Nephron (organoid): ENCODE data around the gene CDKAL1.
A peak's percentile ranks its signal among the peaks of the same experiment; 100 is the strongest.

ENCODE experiments used
- H3K27ac Mint-ChIP-seq, 3 experiments: 2 replicates each; pipeline ENCODE4 v1.8.0; 2020; ENCODE audit warnings: mixed read lengths in 3 of 3, mild to moderate bottlenecking in 2 of 3, moderate library complexity in 1 of 3
- H3K27me3 Mint-ChIP-seq: 2 replicates; pipeline ENCODE4 v1.8.0; 2021; ENCODE audit warnings: low read depth, mild to moderate bottlenecking, moderate library complexity, mixed read lengths
- H3K36me3 Mint-ChIP-seq: 2 replicates; pipeline ENCODE4 v1.8.0; 2020; ENCODE audit warnings: low read depth, mixed read lengths
- H3K4me1 Mint-ChIP-seq: 2 replicates; pipeline ENCODE4 v1.8.0; 2020; ENCODE audit warnings: mixed read lengths
- H3K4me3 Mint-ChIP-seq, 3 experiments: 2 replicates each; pipeline ENCODE4 v1.8.0; 2020; ENCODE audit warnings: mild to moderate bottlenecking in 3 of 3, mixed read lengths in 3 of 3, moderate library complexity in 2 of 3
- H3K9me3 Mint-ChIP-seq: 2 replicates; pipeline ENCODE4 v1.8.0; 2020; ENCODE audit warnings: mixed read lengths
- CTCF ChIP-seq, 3 experiments: fragments of 200-600 bp; sonication (generic); IDR thresholded peaks; one replicate each; pipeline ENCODE4 v1.5.0; 2021; ENCODE audit warnings: antibody characterized with exemption in 3 of 3; ENCODE audit not compliant: unreplicated experiment in 3 of 3

Gene CDKAL1

GRCh38 chr6:21111093-21111725 lies 577.0 kb downstream of the CDKAL1 start:
- TF ChIP-seq CTCF (IDR thresholded peaks at IDR 0.05; ENCODE audit: unreplicated experiment in 3 of 3): no peak
- no peaks in the 10 kb centered on the region for H3K9me3 Mint-ChIP-seq
- H3K4me3 Mint-ChIP-seq: no peak overlapping the region
- peak overlapping the region; percentile 57 to 62 (median 58) for H3K27ac Mint-ChIP-seq
- no peaks in the 10 kb centered on the region for H3K36me3 Mint-ChIP-seq
- no peaks in the 10 kb centered on the region for H3K27me3 Mint-ChIP-seq
- peaks cover 42% of the 10 kb centered on the region for H3K4me1 Mint-ChIP-seq

- Mint-ChIP-seq H3K36me3 (no peaks in the 10 kb centered on the region), H3K9me3 (no peaks in the 10 kb centered on the region)
Measured at GRCh38 chr6:21115111-21115510, 580.9 kb downstream of the CDKAL1 start.

DNA sequence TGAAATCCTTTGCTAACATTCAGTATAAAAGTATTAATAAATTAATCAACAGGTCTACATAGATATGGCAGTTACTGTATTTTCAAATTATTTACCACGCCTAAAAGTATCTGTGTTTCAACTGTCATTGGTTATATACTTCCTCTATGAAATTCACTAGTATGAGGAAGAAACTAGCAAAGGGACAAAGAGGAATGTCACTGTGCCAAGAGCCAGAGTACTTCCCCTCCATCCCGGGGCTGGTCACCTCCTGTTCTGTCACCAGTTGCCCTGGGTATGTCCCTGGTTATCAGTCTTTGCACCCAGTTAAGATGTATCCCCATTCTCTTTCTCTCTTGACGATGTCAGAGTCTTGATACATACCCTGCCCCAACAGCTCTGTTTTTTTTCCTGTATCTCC lies 582.5 kb downstream of the CDKAL1 start:
- H3K4me1 Mint-ChIP-seq: peaks cover 23% of the 10 kb centered on the region
- no peaks in the 10 kb centered on the region for H3K36me3 Mint-ChIP-seq
- no peak for TF ChIP-seq CTCF (IDR thresholded peaks at IDR 0.05; ENCODE audit: unreplicated experiment in 3 of 3)
- no peaks in the 10 kb centered on the region for H3K9me3 Mint-ChIP-seq
- no peak overlapping the region for H3K27ac Mint-ChIP-seq
- no peaks in the 10 kb centered on the region for H3K27me3 Mint-ChIP-seq
- H3K4me3 Mint-ChIP-seq: no peak overlapping the region

More at GRCh38 chr6:21115111-21115510, 580.9 kb downstream of the CDKAL1 start:
- Mint-ChIP-seq H3K4me3 (no peak overlapping the region), H3K27ac (peak overlapping the region; percentile 15 to 57 (median 26)), H3K27me3 (no peaks in the 10 kb centered on the region), H3K4me1 (peaks cover 37% of the 10 kb centered on the region)
- TF ChIP-seq CTCF (IDR thresholded peaks at IDR 0.05; ENCODE audit: unreplicated experiment in 3 of 3): no peak

GRCh38 chr6:21118216-21118780 lies 584.0 kb downstream of the CDKAL1 start:
- TF ChIP-seq CTCF (IDR thresholded peaks at IDR 0.05; ENCODE audit: unreplicated experiment in 3 of 3): no peak
- Mint-ChIP-seq H3K4me3 (no peak overlapping the region), H3K36me3 (no peaks in the 10 kb centered on the region), H3K27me3 (no peaks in the 10 kb centered on the region), H3K9me3 (no peaks in the 10 kb centered on the region), H3K4me1 (peaks cover 12% of the 10 kb centered on the region), H3K27ac (peak overlapping the region; percentile 25 to 39 (median 31))

- H3K27me3 Mint-ChIP-seq: no peaks in the 10 kb centered on the region
- no peaks in the 10 kb centered on the region for H3K36me3 Mint-ChIP-seq
- no peak overlapping the region for H3K4me3 Mint-ChIP-seq
- TF ChIP-seq CTCF (IDR thresholded peaks at IDR 0.05; ENCODE audit: unreplicated experiment in 3 of 3): no peak
- no peaks in the 10 kb centered on the region for H3K9me3 Mint-ChIP-seq
- H3K4me1 Mint-ChIP-seq: peaks cover 5% of the 10 kb centered on the region
- no peak overlapping the region for H3K27ac Mint-ChIP-seq
Measured at GRCh38 chr6:21121636-21122136, 587.4 kb downstream of the CDKAL1 start.
